Mucosa of descending colon (tissue), 3 donors: ENCODE measurements around the gene BAIAP2L1. TPM values are rescaled to one million over a fixed set of nuclear protein-coding genes. Genes with fewer than 3 reads are reported as not detected.
A peak's percentile ranks its signal among the peaks of the same experiment; 100 is the strongest.
"Not testable (repeated sequence)": the region's sequence is repeated elsewhere in the genome, so short reads cannot be mapped to it uniquely, and the experiment has no call there.

Source experiments
- ATAC-seq: fragments of 200-7000 bp; cut with Tn5 transposase; one replicate; pipeline ENCODE4 v1.9.1; 2020; ENCODE audit warnings: mild to moderate bottlenecking, moderate library complexity
- DNase-seq, 3 donors: peaks; one replicate each; pipeline ENCODE4 v3.0.0-alpha.2; 2020
- H3K36me3 ChIP-seq: fragments of 200-600 bp; one replicate; pipeline ENCODE4 v1.8.0; 2021; ENCODE audit warnings: low read depth, mild to moderate bottlenecking
- H3K4me1 ChIP-seq: fragments of 200-600 bp; one replicate; pipeline ENCODE4 v1.8.0; 2021; ENCODE audit warnings: low read depth, mild to moderate bottlenecking
- H3K4me3 ChIP-seq: fragments of 200-600 bp; one replicate; pipeline ENCODE4 v1.8.0; 2021; ENCODE audit warnings: mild to moderate bottlenecking
- H3K9me3 ChIP-seq: fragments of 200-600 bp; one replicate; pipeline ENCODE4 v1.8.0; 2021; ENCODE audit warnings: mild to moderate bottlenecking
- CTCF ChIP-seq: fragments of 200-600 bp; IDR thresholded peaks from one replicate; pipeline ENCODE4 v1.8.0; 2022; ENCODE audit warnings: antibody characterized with exemption, mild to moderate bottlenecking
- intact Hi-C, 2 donors: fragments of 100-400 bp; cut with DNase I in 1 of 2; cut with micrococcal nuclease in 1 of 2; formaldehyde crosslinking; loops; one replicate each; pipeline versions ENCODE4 v1.11.0 to v1.11.1; 2022; cut with DNase I, micrococcal nuclease
- total RNA-seq, 3 donors: library from RNA; stranded (reverse); fragmentation: NEBNext Ultra II Directional in 2 of 3; extraction: Animal tissue kit (Norgen Biotek cat#: 25700) in 2 of 3; gene quantifications; one replicate each; pipeline versions ENCODE4 v1.2.1 to v1.2.4, GENCODE V29; 2021 to 2023
- donor health status: DM: no; HTN: no; CAD: no; lungs with moderate emphysema.
- donor health status: DM: no; HTN: no; CAD: no.
- donor health status: DM: no; HTN: yes; CAD: no.

BAIAP2L1 gene
- total RNA-seq, 3 donors from 2014 or later = 39.9 to 78.0 (median 65.4) TPM

GRCh38 chr7:98323597-98324322 lies 77.1 kb downstream of the BAIAP2L1 start:
- no peaks in the 10 kb centered on the region for H3K36me3 ChIP-seq
- no peak overlapping the region for H3K4me3 ChIP-seq
- H3K9me3 ChIP-seq = no peaks in the 10 kb centered on the region
- no peaks in the 10 kb centered on the region for H3K4me1 ChIP-seq
- intact Hi-C loops = no loop called here
- no peak for TF ChIP-seq CTCF
- no peak for ATAC-seq
- DNase-seq = no peak

- Histone ChIP-seq H3K4me3 (no peak overlapping the region), H3K4me1 (no peaks in the 10 kb centered on the region), H3K36me3 (no peaks in the 10 kb centered on the region), H3K9me3 (no peaks in the 10 kb centered on the region)
- intact Hi-C loops = no loop called here
- no peak for TF ChIP-seq CTCF
- peak; percentile 47 for ATAC-seq
- DNase-seq = peak in 1 of 3 donors; percentile 21
Observed at GRCh38 chr7:98322331-98323270, 78.3 kb downstream of the BAIAP2L1 start.

DNA sequence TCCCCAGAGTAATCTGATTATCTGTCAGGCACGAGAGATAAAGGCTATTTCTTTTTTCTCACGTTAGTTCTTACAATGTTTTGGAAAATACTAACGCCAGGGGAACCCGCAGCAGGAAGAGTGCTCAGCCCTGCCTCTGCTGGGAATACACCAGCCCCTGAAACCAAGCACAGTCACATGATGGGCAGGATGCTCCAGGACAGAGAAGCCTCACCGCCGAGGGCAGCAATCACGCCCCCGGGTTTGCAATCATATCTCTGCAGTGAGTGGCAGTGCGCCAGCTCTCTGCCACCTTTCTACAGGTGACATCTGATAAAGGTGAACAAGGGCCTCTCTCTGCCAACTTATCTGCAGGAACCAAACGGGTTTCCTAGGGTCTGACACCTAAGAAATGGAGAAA lies 79.6 kb downstream of the BAIAP2L1 start:
- TF ChIP-seq CTCF = no peak
- no peak for ATAC-seq
- intact Hi-C loops = no loop called here

DNA sequence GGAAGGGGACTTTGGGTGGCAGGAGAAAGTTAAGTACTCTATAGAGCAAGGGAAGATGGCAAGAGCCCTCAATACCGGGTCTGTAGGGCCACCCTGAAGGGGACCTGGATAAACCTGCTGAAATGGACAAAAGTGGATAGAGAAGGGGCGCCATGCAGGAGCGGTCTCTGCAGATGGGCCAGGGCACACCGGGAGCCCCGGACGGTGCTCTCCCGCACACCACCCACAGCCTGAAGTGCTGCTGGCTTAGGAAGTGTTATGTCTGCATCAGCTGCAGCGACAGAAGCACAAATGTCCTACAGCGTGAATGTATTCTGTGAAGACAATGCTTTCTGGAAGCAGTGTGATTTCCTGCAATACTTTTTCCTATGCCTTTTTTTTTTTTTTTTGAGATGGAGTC lies 81.7 kb downstream of the BAIAP2L1 start:
- no peak for ATAC-seq
- intact Hi-C loops = no loop called here
- Histone ChIP-seq H3K4me3 (no peak overlapping the region), H3K36me3 (no peaks in the 10 kb centered on the region), H3K4me1 (no peaks in the 10 kb centered on the region), H3K9me3 (no peaks in the 10 kb centered on the region)
- TF ChIP-seq CTCF = no peak
- DNase-seq = no peak

More for the DNA sequence above, 79.6 kb downstream of the BAIAP2L1 start:
- H3K9me3 ChIP-seq = no peaks in the 10 kb centered on the region
- H3K4me3 ChIP-seq = no peak overlapping the region
- no peaks in the 10 kb centered on the region for H3K4me1 ChIP-seq
- no peaks in the 10 kb centered on the region for H3K36me3 ChIP-seq
- DNase-seq = no peak

GRCh38 chr7:98317366-98318040 lies 83.4 kb downstream of the BAIAP2L1 start:
- intact Hi-C loops = no loop called here
- Histone ChIP-seq H3K4me3 (no peak overlapping the region), H3K36me3 (no peaks in the 10 kb centered on the region), H3K4me1 (no peaks in the 10 kb centered on the region), H3K9me3 (no peaks in the 10 kb centered on the region)
- ATAC-seq (no peak), DNase-seq (no peak)
- TF ChIP-seq CTCF = no peak

DNA sequence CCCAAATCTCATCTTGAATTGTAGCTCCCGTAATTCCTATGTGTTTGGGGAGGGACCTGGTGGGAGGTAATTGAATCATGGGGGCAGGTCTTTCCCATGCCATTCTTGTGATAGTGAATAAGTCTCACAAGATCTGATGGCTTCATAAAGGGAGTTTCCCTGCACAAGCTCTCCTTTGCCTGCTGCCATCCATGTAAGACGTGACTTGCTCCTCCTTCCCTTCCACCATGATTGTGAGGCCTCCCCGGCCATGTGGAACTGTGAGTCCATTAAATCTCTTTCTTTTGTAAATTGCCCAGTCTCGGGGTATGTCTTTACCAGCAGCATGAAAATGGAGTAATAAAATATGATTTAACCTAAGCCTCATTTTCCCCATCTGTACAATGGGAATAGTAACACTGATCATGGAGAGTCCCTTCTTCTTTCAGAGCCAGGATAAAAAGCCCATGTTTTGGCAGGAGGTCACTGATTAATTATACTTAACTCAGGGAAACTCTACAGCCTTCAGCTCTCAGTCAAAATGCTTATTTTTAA lies 84.8 kb downstream of the BAIAP2L1 start:
- H3K4me3 ChIP-seq, H3K9me3 ChIP-seq, intact Hi-C loops, H3K36me3 ChIP-seq, H3K4me1 ChIP-seq, ATAC-seq, DNase-seq: not testable (repeated sequence)
